ENCODE measurements around the gene FLT3.

FLT3 gene

GRCh38 chr13:28055357-28055756 is 45.0 kb downstream of the FLT3 start:
- Histone ChIP-seq H3K9me3 (ENCODE audit: low read length) (no peaks in the 10 kb centered on the region), H3K9ac (ENCODE audit: low read length) (no peak overlapping the region), H3K27ac (ENCODE audit: low read depth, low read length) (no peak overlapping the region)

GRCh38 chr13:28052945-28053344 is 47.4 kb downstream of the FLT3 start:
- Histone ChIP-seq H3K4me1 (ENCODE audit: insufficient read depth, low read length) (no peaks in the 10 kb centered on the region), H3K9me3 (ENCODE audit: low read length) (no peaks in the 10 kb centered on the region), H3K4me3 (ENCODE audit: low read depth in 1 of 2, low read length in 2 of 2) (no peak overlapping the region), H3K36me3 (ENCODE audit: insufficient read depth, low read length) (no peaks in the 10 kb centered on the region), H3K27ac (ENCODE audit: low read depth, low read length) (no peak overlapping the region), H3K27me3 (ENCODE audit: control insufficient read depth in 1 of 2, insufficient read depth in 2 of 2, low read length in 2 of 2) (no peaks in the 10 kb centered on the region), H3K9ac (ENCODE audit: low read length) (no peak overlapping the region)

More at GRCh38 chr13:28055357-28055756, 45.0 kb downstream of the FLT3 start:
- H3K36me3 ChIP-seq (ENCODE audit: insufficient read depth, low read length) = no peaks in the 10 kb centered on the region
- H3K27me3 ChIP-seq (ENCODE audit: control insufficient read depth in 1 of 2, insufficient read depth in 2 of 2, low read length in 2 of 2) = no peaks in the 10 kb centered on the region
- no peaks in the 10 kb centered on the region for H3K4me1 ChIP-seq (ENCODE audit: insufficient read depth, low read length)
- no peak overlapping the region for H3K4me3 ChIP-seq (ENCODE audit: low read depth in 1 of 2, low read length in 2 of 2)

GRCh38 chr13:28049880-28050875 is 50.2 kb downstream of the FLT3 start:
- H3K4me3 ChIP-seq (ENCODE audit: low read depth in 1 of 2, low read length in 2 of 2) = no peak overlapping the region
- no peaks in the 10 kb centered on the region for H3K4me1 ChIP-seq (ENCODE audit: insufficient read depth, low read length)
- no peaks in the 10 kb centered on the region for H3K9me3 ChIP-seq (ENCODE audit: low read length)
- H3K27ac ChIP-seq (ENCODE audit: low read depth, low read length) = no peak overlapping the region
- no peak overlapping the region for H3K9ac ChIP-seq (ENCODE audit: low read length)
- no peaks in the 10 kb centered on the region for H3K27me3 ChIP-seq (ENCODE audit: control insufficient read depth in 1 of 2, insufficient read depth in 2 of 2, low read length in 2 of 2)
- H3K36me3 ChIP-seq (ENCODE audit: insufficient read depth, low read length) = no peaks in the 10 kb centered on the region

- no peak overlapping the region for H3K9ac ChIP-seq (ENCODE audit: low read length)
- no peaks in the 10 kb centered on the region for H3K36me3 ChIP-seq (ENCODE audit: insufficient read depth, low read length)
- no peaks in the 10 kb centered on the region for H3K27me3 ChIP-seq (ENCODE audit: control insufficient read depth in 1 of 2, insufficient read depth in 2 of 2, low read length in 2 of 2)
- H3K9me3 ChIP-seq (ENCODE audit: low read length) = no peaks in the 10 kb centered on the region
- no peak overlapping the region for H3K4me3 ChIP-seq (ENCODE audit: low read depth in 1 of 2, low read length in 2 of 2)
- no peaks in the 10 kb centered on the region for H3K4me1 ChIP-seq (ENCODE audit: insufficient read depth, low read length)
- no peak overlapping the region for H3K27ac ChIP-seq (ENCODE audit: low read depth, low read length)
Observed at GRCh38 chr13:28049215-28049614, 51.2 kb downstream of the FLT3 start.

GRCh38 chr13:28048768-28049167 is 51.6 kb downstream of the FLT3 start:
- no peak overlapping the region for H3K4me3 ChIP-seq (ENCODE audit: low read depth in 1 of 2, low read length in 2 of 2)
- H3K27ac ChIP-seq (ENCODE audit: low read depth, low read length) = no peak overlapping the region
- no peaks in the 10 kb centered on the region for H3K27me3 ChIP-seq (ENCODE audit: control insufficient read depth in 1 of 2, insufficient read depth in 2 of 2, low read length in 2 of 2)
- H3K36me3 ChIP-seq (ENCODE audit: insufficient read depth, low read length) = no peaks in the 10 kb centered on the region
- H3K9me3 ChIP-seq (ENCODE audit: low read length) = no peaks in the 10 kb centered on the region
- H3K9ac ChIP-seq (ENCODE audit: low read length) = no peak overlapping the region
- H3K4me1 ChIP-seq (ENCODE audit: insufficient read depth, low read length) = no peaks in the 10 kb centered on the region

GRCh38 chr13:28047757-28048388 is 52.5 kb downstream of the FLT3 start:
- no peaks in the 10 kb centered on the region for H3K27me3 ChIP-seq (ENCODE audit: control insufficient read depth in 1 of 2, insufficient read depth in 2 of 2, low read length in 2 of 2)
- H3K36me3 ChIP-seq (ENCODE audit: insufficient read depth, low read length) = no peaks in the 10 kb centered on the region
- no peaks in the 10 kb centered on the region for H3K9me3 ChIP-seq (ENCODE audit: low read length)
- no peak overlapping the region for H3K27ac ChIP-seq (ENCODE audit: low read depth, low read length)
- H3K9ac ChIP-seq (ENCODE audit: low read length) = no peak overlapping the region
- no peaks in the 10 kb centered on the region for H3K4me1 ChIP-seq (ENCODE audit: insufficient read depth, low read length)
- H3K4me3 ChIP-seq (ENCODE audit: low read depth in 1 of 2, low read length in 2 of 2) = no peak overlapping the region

GRCh38 chr13:28046981-28047380 is 53.4 kb downstream of the FLT3 start:
- no peak overlapping the region for H3K9ac ChIP-seq (ENCODE audit: low read length)
- no peaks in the 10 kb centered on the region for H3K4me1 ChIP-seq (ENCODE audit: insufficient read depth, low read length)
- no peaks in the 10 kb centered on the region for H3K9me3 ChIP-seq (ENCODE audit: low read length)
- H3K27ac ChIP-seq (ENCODE audit: low read depth, low read length) = no peak overlapping the region
- no peaks in the 10 kb centered on the region for H3K27me3 ChIP-seq (ENCODE audit: control insufficient read depth in 1 of 2, insufficient read depth in 2 of 2, low read length in 2 of 2)
- no peaks in the 10 kb centered on the region for H3K36me3 ChIP-seq (ENCODE audit: insufficient read depth, low read length)
- H3K4me3 ChIP-seq (ENCODE audit: low read depth in 1 of 2, low read length in 2 of 2) = no peak overlapping the region

- H3K27me3 ChIP-seq (ENCODE audit: control insufficient read depth in 1 of 2, insufficient read depth in 2 of 2, low read length in 2 of 2) = no peaks in the 10 kb centered on the region
- H3K9me3 ChIP-seq (ENCODE audit: low read length) = no peaks in the 10 kb centered on the region
- H3K4me3 ChIP-seq (ENCODE audit: low read depth in 1 of 2, low read length in 2 of 2) = no peak overlapping the region
- H3K9ac ChIP-seq (ENCODE audit: low read length) = no peak overlapping the region
- no peaks in the 10 kb centered on the region for H3K36me3 ChIP-seq (ENCODE audit: insufficient read depth, low read length)
- H3K27ac ChIP-seq (ENCODE audit: low read depth, low read length) = no peak overlapping the region
- no peaks in the 10 kb centered on the region for H3K4me1 ChIP-seq (ENCODE audit: insufficient read depth, low read length)
Observed at GRCh38 chr13:28045861-28046260, 54.5 kb downstream of the FLT3 start.

- no peaks in the 10 kb centered on the region for H3K4me1 ChIP-seq (ENCODE audit: insufficient read depth, low read length)
- H3K9me3 ChIP-seq (ENCODE audit: low read length) = no peaks in the 10 kb centered on the region
- H3K9ac ChIP-seq (ENCODE audit: low read length) = no peak overlapping the region
- no peaks in the 10 kb centered on the region for H3K27me3 ChIP-seq (ENCODE audit: control insufficient read depth in 1 of 2, insufficient read depth in 2 of 2, low read length in 2 of 2)
- no peak overlapping the region for H3K27ac ChIP-seq (ENCODE audit: low read depth, low read length)
- no peaks in the 10 kb centered on the region for H3K36me3 ChIP-seq (ENCODE audit: insufficient read depth, low read length)
- no peak overlapping the region for H3K4me3 ChIP-seq (ENCODE audit: low read depth in 1 of 2, low read length in 2 of 2)
Observed at GRCh38 chr13:28044608-28045007, 55.8 kb downstream of the FLT3 start.

- Histone ChIP-seq H3K9me3 (ENCODE audit: low read length) (no peaks in the 10 kb centered on the region), H3K4me3 (ENCODE audit: low read depth in 1 of 2, low read length in 2 of 2) (no peak overlapping the region), H3K27ac (ENCODE audit: low read depth, low read length) (no peak overlapping the region), H3K36me3 (ENCODE audit: insufficient read depth, low read length) (no peaks in the 10 kb centered on the region), H3K4me1 (ENCODE audit: insufficient read depth, low read length) (no peaks in the 10 kb centered on the region), H3K9ac (ENCODE audit: low read length) (no peak overlapping the region), H3K27me3 (ENCODE audit: control insufficient read depth in 1 of 2, insufficient read depth in 2 of 2, low read length in 2 of 2) (no peaks in the 10 kb centered on the region)
Observed at GRCh38 chr13:28043224-28043623, 57.2 kb downstream of the FLT3 start.

GRCh38 chr13:28041501-28041900 is 58.9 kb downstream of the FLT3 start:
- H3K9me3 ChIP-seq (ENCODE audit: low read length) = no peaks in the 10 kb centered on the region
- H3K36me3 ChIP-seq (ENCODE audit: insufficient read depth, low read length) = no peaks in the 10 kb centered on the region
- H3K4me3 ChIP-seq (ENCODE audit: low read depth in 1 of 2, low read length in 2 of 2) = no peak overlapping the region
- H3K27me3 ChIP-seq (ENCODE audit: control insufficient read depth in 1 of 2, insufficient read depth in 2 of 2, low read length in 2 of 2) = no peaks in the 10 kb centered on the region
- H3K9ac ChIP-seq (ENCODE audit: low read length) = no peak overlapping the region
- H3K4me1 ChIP-seq (ENCODE audit: insufficient read depth, low read length) = no peaks in the 10 kb centered on the region
- H3K27ac ChIP-seq (ENCODE audit: low read depth, low read length) = no peak overlapping the region
